ENCODE results near the gene GBX2. TPM values are rescaled to one million over a fixed set of nuclear protein-coding genes. Genes with fewer than 3 reads are reported as not detected.

Gene GBX2
- total RNA-seq, 1 donor from 2014 or later, result not detected

DNA sequence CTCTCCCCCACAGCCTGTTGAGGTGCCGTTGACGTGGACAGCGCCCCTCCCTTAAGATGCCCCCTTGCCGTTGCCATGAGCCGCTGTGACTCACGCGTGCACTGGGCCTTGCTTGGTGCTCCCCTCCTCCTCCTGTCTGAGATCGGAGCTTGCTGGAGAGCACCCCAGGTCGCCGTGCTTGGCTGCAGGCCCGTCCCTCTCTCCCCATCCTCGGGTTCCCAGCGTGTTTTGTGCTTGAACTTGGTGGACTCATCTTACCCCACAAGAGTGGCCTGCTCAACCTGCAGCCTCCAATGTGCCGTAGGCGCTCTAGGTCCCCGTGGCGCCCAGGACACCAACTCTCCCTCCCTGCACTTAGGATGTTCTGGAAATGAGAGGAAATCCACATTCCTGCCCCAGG is 39.9 kb downstream of the GBX2 start:
- H3K36me3 ChIP-seq, result peaks cover 19% of the 10 kb centered on the region
- intact Hi-C loops (cut with DNase I), result no loop called here
- ATAC-seq (no peak), DNase-seq (peak; percentile 52)
- H3K4me3 ChIP-seq, result no peak overlapping the region
- H3K27me3 ChIP-seq, result no peaks in the 10 kb centered on the region
- H3K4me1 ChIP-seq, result no peaks in the 10 kb centered on the region
- H3K27ac ChIP-seq, result no peak overlapping the region
- TF ChIP-seq, protein P1, sequence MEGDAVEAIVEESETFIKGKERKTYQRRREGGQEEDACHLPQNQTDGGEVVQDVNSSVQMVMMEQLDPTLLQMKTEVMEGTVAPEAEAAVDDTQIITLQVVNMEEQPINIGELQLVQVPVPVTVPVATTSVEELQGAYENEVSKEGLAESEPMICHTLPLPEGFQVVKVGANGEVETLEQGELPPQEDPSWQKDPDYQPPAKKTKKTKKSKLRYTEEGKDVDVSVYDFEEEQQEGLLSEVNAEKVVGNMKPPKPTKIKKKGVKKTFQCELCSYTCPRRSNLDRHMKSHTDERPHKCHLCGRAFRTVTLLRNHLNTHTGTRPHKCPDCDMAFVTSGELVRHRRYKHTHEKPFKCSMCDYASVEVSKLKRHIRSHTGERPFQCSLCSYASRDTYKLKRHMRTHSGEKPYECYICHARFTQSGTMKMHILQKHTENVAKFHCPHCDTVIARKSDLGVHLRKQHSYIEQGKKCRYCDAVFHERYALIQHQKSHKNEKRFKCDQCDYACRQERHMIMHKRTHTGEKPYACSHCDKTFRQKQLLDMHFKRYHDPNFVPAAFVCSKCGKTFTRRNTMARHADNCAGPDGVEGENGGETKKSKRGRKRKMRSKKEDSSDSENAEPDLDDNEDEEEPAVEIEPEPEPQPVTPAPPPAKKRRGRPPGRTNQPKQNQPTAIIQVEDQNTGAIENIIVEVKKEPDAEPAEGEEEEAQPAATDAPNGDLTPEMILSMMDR (IDR thresholded peaks at IDR 0.05), result no peak
- no peaks in the 10 kb centered on the region for H3K9me3 ChIP-seq

DNA sequence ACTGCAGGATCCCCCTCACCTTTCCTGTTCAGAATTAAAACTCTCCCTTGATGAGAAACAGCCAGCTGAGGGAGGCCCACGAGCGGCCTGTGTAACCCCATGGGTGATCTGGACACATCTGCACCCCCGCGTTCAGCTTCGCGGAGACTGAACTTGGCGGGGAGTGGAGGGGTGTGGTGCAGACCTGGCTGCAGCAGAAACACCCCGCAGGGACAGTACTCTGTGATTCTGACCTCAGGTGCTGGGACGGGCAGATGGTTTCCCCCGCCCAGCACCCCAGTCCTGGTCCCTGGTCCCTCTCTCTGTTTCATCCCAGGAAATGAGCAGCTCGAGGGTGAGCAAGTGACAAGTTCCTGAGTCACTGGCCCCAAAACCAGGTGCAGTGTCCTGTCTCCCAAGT is 41.2 kb downstream of the GBX2 start:
- H3K36me3 ChIP-seq, result peaks cover 19% of the 10 kb centered on the region
- ATAC-seq, result no peak
- TF ChIP-seq, protein P1 (IDR thresholded peaks at IDR 0.05), result no peak
- intact Hi-C loops (cut with DNase I), result no loop called here
- no peaks in the 10 kb centered on the region for H3K4me1 ChIP-seq
- DNase-seq, result peak; percentile 29
- H3K27me3 ChIP-seq, result no peaks in the 10 kb centered on the region
- H3K9me3 ChIP-seq, result no peaks in the 10 kb centered on the region
- no peak overlapping the region for H3K27ac ChIP-seq
- no peak overlapping the region for H3K4me3 ChIP-seq

DNA sequence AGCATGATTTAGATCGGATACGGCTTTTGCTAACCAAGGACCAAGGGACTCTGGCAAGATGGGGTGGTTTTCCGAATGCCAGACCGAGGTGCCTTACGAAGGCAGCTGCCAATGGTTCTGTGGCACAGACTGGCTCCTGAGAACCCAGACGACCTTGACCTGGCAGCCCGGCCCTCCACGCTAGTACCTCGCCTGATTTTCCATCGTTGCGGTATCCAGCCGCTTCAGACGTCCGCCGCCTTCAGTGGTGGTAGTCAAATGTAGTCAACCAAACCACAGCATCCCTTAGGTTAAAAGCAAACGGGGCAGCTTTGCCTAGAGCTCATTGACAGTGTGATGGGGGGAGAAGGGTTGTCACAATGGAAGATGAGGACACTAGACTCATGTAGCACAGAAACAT is 42.6 kb downstream of the GBX2 start:
- DNase-seq, result peak; percentile 52
- no peaks in the 10 kb centered on the region for H3K4me1 ChIP-seq
- H3K9me3 ChIP-seq, result no peaks in the 10 kb centered on the region
- no peaks in the 10 kb centered on the region for H3K27me3 ChIP-seq
- H3K27ac ChIP-seq, result no peak overlapping the region
- TF ChIP-seq, protein P1 (IDR thresholded peaks at IDR 0.05), result no peak
- H3K4me3 ChIP-seq, result no peak overlapping the region
- intact Hi-C loops (cut with DNase I), result no loop called here
- H3K36me3 ChIP-seq, result peaks cover 19% of the 10 kb centered on the region
- no peak for ATAC-seq

DNA sequence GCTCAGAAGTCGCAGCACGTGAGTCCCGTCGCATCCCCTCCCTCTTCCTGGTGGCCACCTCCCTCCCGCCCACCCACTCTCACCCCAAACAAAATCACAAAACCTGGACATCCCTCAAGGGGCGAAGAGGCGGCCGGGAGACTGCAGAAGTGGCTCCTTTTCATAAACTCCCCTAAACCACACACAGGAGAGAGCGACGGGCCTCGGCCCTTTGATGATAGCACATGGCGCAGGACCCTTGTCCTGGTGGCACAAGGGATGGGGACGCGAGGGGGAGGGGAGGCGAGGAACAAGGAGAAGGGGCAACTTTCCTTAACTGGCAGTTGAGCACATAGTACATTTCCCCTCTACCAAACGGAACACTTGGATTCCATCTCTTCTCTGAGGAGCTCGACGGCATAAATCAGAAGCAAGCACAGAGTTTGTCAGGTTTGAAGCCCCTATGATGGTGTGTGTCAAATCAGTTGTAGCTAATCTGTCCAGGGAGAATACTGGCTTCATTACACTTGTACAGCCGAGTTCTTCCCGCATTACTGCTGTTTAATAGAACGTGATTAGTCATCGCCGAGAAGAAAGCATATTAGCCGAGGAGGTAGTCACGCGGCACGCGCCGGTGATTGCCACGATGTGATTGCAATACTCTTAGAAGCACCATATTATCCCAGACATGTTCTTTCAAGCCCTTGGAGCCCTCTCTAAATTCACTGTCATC is 43.8 kb downstream of the GBX2 start:
- Histone ChIP-seq H3K4me1 (no peaks in the 10 kb centered on the region), H3K9me3 (no peaks in the 10 kb centered on the region), H3K36me3 (peaks cover 19% of the 10 kb centered on the region), H3K4me3 (no peak overlapping the region), H3K27ac (no peak overlapping the region), H3K27me3 (no peaks in the 10 kb centered on the region)
- DNase-seq, result no peak
- no peak for ATAC-seq
- intact Hi-C loops (cut with DNase I), result no loop called here
- TF ChIP-seq, protein P1 (IDR thresholded peaks at IDR 0.05), result no peak

DNA sequence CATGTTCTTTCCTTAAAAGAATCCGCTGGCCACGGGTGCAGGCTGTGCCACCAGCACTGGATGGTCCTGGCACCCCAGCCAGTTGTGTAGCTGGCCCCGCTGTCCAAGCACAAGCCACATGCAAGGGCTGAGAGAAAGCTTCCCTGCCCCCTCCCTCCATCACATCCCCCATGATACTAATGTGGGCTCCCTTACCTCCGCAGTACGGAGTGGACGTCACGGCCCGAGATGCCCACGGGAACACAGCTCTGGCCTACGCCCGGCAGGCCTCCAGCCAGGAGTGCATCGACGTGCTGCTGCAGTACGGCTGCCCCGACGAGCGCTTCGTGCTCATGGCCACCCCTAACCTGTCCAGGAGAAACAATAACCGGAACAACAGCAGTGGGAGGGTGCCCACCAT is 44.5 kb downstream of the GBX2 start:
- peaks cover 19% of the 10 kb centered on the region for H3K36me3 ChIP-seq
- ATAC-seq, result no peak
- H3K4me1 ChIP-seq, result no peaks in the 10 kb centered on the region
- intact Hi-C loops (cut with DNase I), result no loop called here
- no peaks in the 10 kb centered on the region for H3K9me3 ChIP-seq
- no peak overlapping the region for H3K27ac ChIP-seq
- no peak overlapping the region for H3K4me3 ChIP-seq
- no peak for DNase-seq
- no peaks in the 10 kb centered on the region for H3K27me3 ChIP-seq
- TF ChIP-seq, protein P1 (IDR thresholded peaks at IDR 0.05), result no peak

DNA sequence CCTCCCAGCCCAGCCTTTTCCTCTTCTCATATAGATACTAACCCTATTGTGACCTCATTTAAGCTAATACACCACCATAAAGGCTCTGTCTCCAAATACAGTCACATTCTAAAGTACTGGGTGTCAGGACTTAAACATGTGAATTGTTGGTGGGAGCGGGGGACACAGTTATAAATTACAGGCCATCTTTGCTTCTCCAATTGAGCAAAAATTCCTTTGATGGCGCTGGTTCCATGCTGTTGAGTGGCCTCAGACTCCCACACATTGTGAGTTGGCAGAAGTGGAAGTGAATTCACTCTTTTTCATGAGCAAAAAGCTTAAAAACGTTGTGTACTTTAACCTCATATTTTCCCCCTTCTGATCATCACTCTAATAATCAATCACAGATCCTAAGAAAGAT is 46.0 kb downstream of the GBX2 start:
- TF ChIP-seq, protein P1 (IDR thresholded peaks at IDR 0.05), result no peak
- no peak for DNase-seq
- intact Hi-C loops (cut with DNase I), result no loop called here
- Histone ChIP-seq H3K4me3 (no peak overlapping the region), H3K4me1 (peaks cover 4% of the 10 kb centered on the region), H3K27me3 (no peaks in the 10 kb centered on the region), H3K36me3 (peaks cover 19% of the 10 kb centered on the region), H3K9me3 (no peaks in the 10 kb centered on the region), H3K27ac (no peak overlapping the region)
- no peak for ATAC-seq
